DMS79 (cell line): ENCODE measurements around the gene DNALI1.
"Not testable (repeated sequence)": the region's sequence is repeated elsewhere in the genome, so short reads cannot be mapped to it uniquely, and the experiment has no call there.

Source experiments
- DNase-seq: peaks from one replicate; lab custom pipeline; 2025; lab: John Stamatoyannopoulos, UW

The DNALI1 gene

GRCh38 chr1:37553927-37554808 is 2.6 kb upstream of the DNALI1 start, which contains the start of gene SNIP1:
SNIP1 (minus strand) TSS chr1:37554293; CDS start chr1:37554229, 64 bp downstream.
- peak; percentile 87 for DNase-seq

GRCh38 chr1:37557402-37557801 is 662 bp downstream of the DNALI1 start:
- DNase-seq, result no peak

DNA sequence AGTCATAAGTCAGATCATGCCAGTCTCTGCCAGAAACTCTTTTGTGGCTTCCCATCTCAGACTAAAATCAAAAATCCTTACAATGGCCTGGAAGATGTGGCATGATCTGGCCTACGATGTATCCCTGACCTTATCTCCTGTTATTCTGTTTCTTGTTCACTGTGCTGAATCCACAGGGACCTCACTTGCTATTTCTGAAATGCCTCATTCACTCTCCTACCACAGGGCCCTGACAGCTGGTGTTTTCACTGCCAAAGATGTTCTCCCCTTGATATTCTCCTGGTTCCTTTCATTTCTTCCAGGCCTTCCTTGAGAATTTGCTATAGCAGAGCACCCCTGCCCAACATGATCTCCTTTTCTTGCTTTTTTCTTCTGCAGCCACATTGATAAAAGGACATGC is 1.7 kb downstream of the DNALI1 start:
- no peak for DNase-seq

DNA sequence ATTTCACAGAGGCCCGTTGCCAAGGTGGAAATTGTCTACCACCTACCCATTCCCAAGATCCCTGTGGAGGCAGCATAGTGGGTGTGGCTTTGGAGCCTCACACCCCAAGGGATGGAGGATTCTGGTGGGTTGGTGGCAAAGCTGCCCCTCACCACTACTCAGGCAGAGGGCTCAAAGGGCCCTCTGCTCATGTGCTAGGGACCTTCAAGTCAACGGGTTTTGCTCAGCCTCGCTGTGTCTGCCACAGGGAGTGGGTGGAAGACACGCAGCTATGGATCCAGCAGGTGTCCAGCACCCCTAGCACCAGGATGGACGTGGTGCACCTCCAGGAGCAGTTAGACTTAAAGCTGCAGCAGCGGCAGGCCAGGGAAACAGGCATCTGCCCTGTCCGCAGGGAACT is 2.3 kb downstream of the DNALI1 start:
- DNase-seq, result no peak

DNA sequence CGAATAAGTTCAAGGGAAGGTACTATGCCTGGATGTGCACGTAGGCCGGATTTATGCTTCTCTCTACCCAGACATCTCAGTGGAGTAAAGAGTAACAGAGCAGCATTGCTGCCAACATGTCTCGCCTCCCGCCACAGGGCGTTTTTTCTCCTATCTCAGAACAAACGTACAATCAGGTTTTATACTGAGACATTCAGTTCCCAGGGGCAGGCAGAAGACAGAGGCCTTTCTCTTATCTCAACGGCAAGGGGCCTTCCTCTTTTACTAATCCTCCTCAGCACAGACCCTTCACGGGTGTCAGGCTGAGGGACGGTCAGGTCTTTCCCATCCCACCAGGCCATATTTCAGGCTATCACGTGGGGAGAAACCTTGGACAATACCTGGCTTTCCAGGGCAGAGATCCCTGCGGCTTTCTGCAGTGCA is 3.2 kb downstream of the DNALI1 start:
- DNase-seq, result not testable (repeated sequence)

DNA sequence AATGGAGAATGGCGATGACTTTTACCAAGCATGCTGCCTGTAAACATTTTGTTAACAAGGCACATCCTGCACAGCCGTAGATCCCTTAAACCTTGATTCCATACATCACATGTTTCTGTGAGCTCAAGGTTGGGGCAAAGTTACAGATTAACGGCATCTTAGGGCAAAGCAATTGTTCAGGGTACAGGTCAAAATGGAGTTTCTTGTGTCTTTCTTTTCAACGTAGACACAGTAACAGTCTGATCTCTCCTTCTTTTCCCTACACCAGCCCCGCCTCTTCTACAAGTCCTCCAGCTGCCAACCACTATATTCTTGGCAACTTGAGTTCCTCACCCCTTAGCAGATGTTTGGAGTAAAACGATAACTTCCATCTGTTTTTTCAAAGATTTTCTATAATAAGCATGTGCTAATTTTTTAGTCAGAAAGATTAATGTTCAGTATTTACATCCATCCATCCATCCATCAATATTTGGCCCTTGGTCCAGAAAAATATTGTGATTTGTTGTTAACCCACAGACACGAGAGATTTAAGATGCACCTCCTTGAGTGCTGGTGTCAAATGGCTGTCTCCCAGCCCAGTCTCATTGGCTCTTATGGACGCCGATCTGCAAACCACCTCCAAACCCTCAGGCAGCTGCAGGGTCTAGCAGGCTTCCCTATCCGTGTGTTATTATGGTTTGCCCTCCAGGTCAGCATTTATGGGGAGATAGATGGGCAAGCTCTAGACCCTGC is 3.8 kb downstream of the DNALI1 start:
- DNase-seq, result no peak

GRCh38 chr1:37561133-37562132 is 4.7 kb downstream of the DNALI1 start:
- DNase-seq, result no peak

- DNase-seq, result no peak
These were observed 6.2 kb downstream of the DNALI1 start for GRCh38 chr1:37562984-37563383.

DNA sequence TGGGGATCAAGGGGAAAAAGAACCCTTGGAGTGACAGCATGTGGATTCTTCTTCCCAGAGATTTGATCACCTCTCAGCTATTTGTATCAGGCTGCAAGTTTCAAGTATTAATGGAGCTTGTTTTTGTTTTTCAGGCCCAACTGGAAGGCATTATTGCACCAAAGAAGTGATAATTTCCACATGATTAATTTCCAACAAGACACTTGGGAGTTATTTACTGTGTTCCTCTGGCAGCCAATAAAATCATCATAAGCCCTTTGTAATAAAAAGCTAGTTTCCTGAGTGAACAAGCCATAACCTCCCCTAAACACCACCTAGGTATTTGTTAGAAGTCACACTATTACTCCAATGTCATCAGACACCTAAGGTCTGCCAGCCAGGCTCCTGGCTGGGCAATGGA is 8.2 kb downstream of the DNALI1 start:
- no peak for DNase-seq

GRCh38 chr1:37567023-37567422 is 10.3 kb downstream of the DNALI1 start:
- no peak for DNase-seq

DNA sequence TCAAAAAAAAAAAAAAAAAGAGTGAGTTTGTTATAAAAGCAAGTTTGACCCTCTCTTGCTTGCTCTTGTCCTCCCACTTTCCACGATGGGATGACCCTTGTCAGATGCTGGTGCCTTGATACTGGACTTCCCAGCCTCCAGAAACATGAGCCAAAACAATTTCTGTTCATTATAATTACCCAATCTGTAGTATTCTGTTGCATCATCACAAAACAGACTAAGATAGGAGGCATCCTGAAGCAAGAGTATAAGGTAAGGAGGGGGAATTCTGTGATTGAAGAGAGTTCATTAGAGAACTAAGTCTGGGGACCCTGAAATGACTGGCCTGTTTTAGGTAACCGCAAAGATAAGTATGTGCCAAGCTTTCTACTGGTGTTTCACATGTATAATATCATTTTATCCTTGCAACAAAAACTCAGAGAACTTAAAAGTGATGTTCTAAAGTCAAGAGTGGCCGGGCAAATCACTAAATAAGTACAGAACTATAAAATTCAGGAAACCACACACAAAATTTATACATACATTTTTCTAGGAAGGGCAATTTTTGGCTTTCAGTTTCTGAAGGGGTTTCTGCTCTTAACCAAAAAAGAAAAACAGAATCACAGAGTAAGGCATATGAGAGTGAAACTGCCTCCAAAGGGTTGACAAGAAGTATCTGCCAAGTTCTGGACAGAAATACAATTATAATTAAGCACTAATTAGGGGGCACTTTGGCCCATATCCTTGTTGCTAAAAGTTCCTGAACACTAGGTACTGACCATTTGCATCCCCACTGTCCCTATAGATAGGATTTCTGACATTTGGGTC is 14.0 kb downstream of the DNALI1 start:
- no peak for DNase-seq

GRCh38 chr1:37574834-37575480 is 18.2 kb downstream of the DNALI1 start:
- no peak for DNase-seq

DNA sequence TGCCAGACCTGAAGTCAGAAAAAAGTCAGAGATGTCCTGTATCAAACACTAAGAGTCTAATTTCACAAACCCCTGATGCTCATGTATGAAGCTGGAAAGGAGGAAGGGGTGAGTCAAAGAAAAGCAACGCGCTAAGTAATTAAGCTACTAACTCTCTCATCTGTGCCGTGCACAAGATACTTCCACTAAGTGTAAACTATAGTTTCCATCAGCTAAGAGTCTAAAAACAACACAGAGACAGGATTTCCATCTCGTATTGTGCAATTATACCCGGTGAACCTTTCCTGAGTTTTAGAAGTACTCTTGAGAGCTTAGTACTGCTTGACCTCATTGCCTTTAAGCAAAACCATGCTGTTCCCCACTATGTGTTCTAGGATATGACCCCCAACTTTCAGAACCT is 19.0 kb downstream of the DNALI1 start:
- DNase-seq, result no peak

DNA sequence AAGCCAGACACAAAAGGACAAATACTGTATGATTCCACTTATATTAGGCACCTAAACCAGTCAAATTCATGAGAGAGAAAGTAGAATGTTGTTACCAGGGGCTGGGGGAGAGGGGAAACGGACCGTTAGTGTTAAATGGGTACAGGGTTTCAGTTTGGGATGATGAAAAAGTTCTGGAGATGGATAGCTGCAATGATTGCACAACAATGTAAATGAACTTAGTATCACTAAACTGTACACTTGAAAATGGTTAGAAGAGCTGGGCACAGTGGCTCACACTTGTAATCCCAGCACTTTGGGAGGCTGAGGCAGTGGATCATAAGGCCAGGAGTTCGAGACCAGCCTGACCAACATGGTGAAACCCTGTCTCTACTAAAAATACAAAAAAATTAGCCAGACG is 27.8 kb downstream of the DNALI1 start:
- DNase-seq, result not testable (repeated sequence)

GRCh38 chr1:37588939-37589338 is 32.2 kb downstream of the DNALI1 start:
- no peak for DNase-seq

- no peak for DNase-seq
These were observed 37.0 kb downstream of the DNALI1 start for GRCh38 chr1:37593726-37594125.

GRCh38 chr1:37595440-37596181 is 38.9 kb downstream of the DNALI1 start, which contains the start of gene GNL2:
GNL2 (minus strand) TSS chr1:37595937; CDS start chr1:37595822, 115 bp downstream.
- DNase-seq, result peak; percentile 87

DNA sequence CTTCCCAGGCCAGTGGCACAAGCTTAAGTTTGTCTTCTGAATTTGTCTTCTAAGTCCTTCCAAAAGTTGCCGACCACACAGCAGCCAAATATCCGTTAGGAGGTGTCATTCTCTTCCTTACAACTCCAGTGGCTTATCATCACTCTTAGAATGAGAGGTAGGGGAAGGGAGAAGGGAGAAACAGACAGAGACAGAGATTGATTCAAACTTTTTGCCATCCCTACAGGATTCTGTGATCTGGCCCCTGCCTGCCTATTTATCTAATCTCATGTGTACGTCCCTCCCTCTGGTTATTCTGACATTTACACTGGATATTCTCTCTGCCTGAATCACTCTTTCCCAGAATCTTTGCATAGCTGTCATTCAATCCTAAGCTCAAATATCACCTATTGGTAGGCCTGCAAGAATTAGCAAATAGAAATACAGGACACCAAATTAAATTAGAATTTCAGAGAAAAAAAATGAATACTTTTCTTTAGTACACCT is 39.5 kb downstream of the DNALI1 start:
- DNase-seq, result no peak

- DNase-seq, result peak; percentile 86
These were observed 43.2 kb downstream of the DNALI1 start for GRCh38 chr1:37599940-37600339.
